Amniotic epithelial cell (primary cell): ENCODE results near the gene ZHX3.
"Not testable (repeated sequence)": the region's sequence is repeated elsewhere in the genome, so short reads cannot be mapped to it uniquely, and the experiment has no call there.

Experiments
- DNase-seq: peaks from one replicate; pipeline ENCODE4 v3.0.0-alpha.2; 2010; ENCODE audit warnings: low read depth

ZHX3 gene

GRCh38 chr20:41334036-41334435 lies 16.5 kb upstream of the ZHX3 start:
- no peak for DNase-seq

- no peak for DNase-seq
Observed at GRCh38 chr20:41331731-41332130, 14.2 kb upstream of the ZHX3 start.

- DNase-seq, result no peak
Observed at GRCh38 chr20:41330941-41331340, 13.4 kb upstream of the ZHX3 start.

DNA sequence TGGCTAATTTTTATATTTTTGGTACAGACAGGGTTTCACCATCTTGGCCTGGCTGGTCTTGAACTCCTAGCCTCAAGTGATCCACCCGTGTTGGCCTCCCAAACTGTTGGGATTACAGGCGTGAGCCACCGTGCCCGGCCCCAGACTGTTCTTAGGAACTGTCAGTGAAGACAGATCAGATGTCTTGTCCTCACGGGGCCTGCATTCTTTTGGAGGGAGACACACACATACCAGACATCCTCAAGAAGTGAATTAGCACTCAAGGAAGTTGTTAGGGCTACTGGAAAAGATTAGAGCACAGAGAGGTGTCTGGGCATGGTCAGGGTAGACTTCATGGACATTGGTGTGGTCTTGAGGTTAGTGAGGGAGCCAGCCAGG lies 12.8 kb upstream of the ZHX3 start:
- DNase-seq, result peak; percentile 74

- DNase-seq, result peak; percentile 95
Observed at GRCh38 chr20:41329435-41330342, 12.2 kb upstream of the ZHX3 start.

GRCh38 chr20:41327178-41327577 lies 9.6 kb upstream of the ZHX3 start:
- no peak for DNase-seq

DNA sequence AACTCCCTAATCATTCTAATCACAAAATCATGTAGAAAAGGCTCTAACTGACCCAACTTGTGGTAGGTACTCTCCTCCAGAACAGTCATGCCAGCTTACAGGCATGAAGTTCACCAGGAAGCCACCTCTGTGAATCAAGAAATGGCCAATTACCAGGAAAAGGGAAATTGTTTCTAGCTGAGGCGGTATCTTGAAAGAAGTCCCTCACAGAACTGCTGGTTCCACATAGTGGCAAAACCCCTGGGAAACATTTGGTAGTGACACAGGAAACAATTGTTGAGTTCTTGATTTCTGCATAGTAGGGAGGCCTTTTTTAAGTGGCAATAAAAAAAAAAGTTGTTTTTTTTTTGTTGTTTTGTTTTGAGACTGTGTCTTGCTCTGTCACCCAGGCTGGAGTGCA lies 3.4 kb upstream of the ZHX3 start:
- DNase-seq, result no peak

DNA sequence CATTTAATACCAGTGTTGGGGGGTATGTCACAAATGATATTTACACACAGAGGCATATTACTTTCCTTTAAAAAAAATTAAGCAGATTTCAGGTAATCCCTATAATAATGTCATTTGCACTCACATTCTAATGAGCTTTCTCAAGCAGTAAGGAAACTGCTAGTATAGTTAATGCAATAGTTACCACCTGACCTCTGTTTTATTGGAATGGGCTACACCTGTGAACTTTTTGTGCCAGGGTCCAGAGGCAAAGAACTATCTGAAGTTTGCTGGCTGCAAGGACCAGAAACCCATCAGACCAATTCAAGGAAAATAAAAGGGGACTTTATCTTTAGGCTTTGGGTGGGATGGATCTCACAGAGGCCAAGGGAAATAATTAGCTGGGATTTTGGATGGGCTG lies 2.9 kb upstream of the ZHX3 start:
- no peak for DNase-seq

DNA sequence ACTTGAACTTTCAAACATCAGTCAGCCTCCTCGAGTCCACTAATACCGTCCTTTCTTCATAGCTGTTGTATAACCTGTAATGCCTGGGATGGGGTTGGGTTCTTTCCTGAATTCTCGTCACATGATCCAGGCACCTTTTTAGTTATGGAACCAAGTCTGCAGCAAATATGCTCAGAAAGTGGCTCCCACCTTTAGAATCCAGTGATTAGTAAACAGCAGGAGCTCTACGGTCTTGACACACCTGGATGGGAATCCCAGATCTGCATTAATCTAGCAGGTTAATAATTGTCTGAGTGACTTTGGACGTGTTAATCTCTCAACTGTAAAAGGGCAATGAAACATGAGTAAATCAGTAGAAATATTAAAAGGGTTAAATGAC lies 729 bp upstream of the ZHX3 start:
- no peak for DNase-seq

GRCh38 chr20:41316602-41317545 lies 657 bp downstream of the ZHX3 start:
- peak; percentile 92 for DNase-seq

GRCh38 chr20:41316051-41316450 lies 1.5 kb downstream of the ZHX3 start:
- no peak for DNase-seq

- DNase-seq, result no peak
Observed at GRCh38 chr20:41314386-41314785, 3.1 kb downstream of the ZHX3 start.

DNA sequence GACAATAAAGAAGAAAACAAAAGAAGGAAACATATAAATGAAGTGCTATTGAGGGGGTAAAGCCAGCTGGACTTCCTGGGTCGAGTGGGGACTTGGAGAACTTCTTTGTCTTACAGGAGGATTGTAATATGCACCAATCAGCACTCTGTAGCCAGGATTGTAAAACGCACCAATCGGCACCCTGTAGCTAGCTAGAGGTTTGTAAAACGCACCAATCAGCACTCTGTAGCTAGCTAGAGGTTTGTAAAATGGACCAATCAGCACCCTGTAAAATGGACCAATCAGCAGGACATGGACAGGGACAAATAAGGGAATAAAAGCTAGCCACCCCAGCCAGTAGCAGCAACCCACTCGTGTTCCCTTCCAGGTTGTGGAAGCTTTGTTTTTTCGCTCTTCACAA lies 5.5 kb downstream of the ZHX3 start:
- DNase-seq, result not testable (repeated sequence)

- DNase-seq, result peak; percentile 97
Observed at GRCh38 chr20:41309817-41310216, 7.7 kb downstream of the ZHX3 start.

- DNase-seq, result peak; percentile 83
Observed at GRCh38 chr20:41308726-41309413, 8.7 kb downstream of the ZHX3 start.

GRCh38 chr20:41308290-41308711 lies 9.2 kb downstream of the ZHX3 start:
- DNase-seq, result peak; percentile 94

DNA sequence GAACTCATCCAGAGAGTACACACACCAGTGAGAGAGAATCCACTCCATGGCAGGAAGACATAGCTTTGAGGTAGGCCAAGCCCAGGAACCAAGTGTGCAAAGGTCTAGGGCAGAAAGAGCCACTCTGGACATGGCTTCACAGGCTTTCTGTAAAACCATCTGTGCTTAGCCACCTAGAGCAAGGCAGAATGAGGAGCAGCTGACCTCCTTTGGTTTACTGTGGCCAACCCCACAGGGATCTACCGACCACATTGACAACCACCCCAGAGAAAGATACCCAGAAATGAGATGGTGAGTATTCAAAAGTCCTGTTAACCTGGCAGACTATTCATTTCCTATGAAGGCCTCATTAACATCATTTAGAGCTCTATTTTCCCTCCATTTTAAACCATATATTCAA lies 10.5 kb downstream of the ZHX3 start:
- DNase-seq, result no peak

DNA sequence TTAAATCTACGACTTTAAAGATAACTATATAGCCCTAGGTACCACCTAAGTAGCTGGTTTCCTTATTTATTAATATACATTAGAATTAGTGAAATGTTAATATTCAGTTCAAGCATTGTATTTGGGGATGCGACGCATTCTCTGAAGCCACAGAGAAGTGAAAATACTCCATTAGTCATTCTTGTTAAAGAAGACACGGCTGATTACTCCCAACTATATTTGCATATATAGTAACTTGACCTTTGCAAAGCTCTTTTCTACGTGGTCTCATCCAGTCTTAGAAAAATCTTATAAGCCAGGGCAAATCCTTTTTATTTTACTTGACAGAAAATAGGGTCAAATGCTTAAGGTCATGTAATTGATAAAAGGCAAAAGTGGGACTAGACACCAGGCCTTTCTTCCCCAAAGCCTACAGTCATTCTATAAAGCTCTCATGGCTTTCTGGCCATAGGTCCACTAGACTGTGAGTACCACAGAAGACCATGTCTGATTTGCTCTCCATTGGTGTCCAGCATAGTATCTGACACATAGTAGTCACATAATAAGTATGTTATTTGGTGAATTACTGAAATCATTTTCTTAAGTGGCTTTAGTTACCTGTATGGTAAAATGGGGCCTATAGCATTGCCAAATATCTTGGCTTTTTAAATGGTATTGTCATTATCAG lies 11.3 kb downstream of the ZHX3 start:
- no peak for DNase-seq

DNA sequence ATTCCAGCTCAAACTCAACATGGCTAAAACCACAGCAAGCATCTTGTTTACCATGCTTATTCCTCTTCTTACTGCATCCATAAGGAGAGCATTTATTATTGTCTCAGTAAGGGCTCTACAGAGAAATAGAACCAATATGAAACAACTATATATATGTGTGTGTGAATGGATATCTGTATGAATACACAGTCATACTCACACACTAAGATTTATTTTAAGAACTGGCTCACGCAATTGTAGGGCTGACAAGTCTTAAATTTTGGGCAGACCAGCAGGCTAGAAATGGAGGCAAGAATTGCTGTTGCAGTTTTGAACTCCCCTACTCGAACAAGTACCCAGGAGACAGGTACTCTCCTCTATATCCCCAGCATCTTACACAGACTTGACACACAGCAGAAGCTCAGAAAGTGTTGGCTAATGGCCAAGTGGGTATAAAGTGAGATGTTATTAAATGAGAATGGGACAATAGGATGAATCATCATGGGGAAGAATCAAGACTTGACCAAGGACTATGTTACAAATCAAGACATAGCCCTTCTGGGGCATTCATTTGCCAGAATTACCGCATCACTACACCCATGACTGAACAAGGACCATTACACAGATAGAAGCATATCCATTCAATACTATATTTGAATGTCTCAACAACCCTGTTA lies 13.0 kb downstream of the ZHX3 start:
- DNase-seq, result no peak

DNA sequence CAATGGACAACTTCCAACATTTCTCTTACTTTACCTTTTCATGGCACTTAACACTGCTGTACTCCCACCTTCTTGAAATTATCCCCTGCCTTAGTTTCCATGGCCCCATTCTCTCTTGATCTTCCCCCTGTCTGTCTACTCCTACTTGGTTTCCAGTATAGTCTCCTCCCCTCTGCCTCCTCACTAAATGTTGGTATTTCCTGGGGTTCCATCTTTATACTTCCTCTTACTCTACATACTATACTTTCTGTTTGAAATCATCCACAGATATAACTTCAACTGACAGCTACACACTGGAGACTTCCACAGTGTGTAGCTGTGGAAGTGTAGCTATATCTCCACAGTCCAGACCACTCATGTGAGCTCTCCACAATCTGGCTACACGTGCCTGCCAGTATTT lies 13.5 kb downstream of the ZHX3 start:
- DNase-seq, result no peak

GRCh38 chr20:41300886-41301285 lies 16.6 kb downstream of the ZHX3 start:
- no peak for DNase-seq
